VCaP (cell line): ENCODE data around the gene RAPGEF2.
"Not testable (repeated sequence)": the region's sequence is repeated elsewhere in the genome, so short reads cannot be mapped to it uniquely, and the experiment has no call there.

Experiments used
- H3K27ac ChIP-seq: fragments of 450-650 bp; 2 replicates; pipeline ENCODE4 v1.5.1; 2017
- CTCF ChIP-seq: fragments of 450-650 bp; conservative IDR thresholded peaks from 2 replicates; pipeline ENCODE4 v1.5.1; 2017; ENCODE audit warnings: mild to moderate bottlenecking, moderate library complexity

Gene RAPGEF2

DNA sequence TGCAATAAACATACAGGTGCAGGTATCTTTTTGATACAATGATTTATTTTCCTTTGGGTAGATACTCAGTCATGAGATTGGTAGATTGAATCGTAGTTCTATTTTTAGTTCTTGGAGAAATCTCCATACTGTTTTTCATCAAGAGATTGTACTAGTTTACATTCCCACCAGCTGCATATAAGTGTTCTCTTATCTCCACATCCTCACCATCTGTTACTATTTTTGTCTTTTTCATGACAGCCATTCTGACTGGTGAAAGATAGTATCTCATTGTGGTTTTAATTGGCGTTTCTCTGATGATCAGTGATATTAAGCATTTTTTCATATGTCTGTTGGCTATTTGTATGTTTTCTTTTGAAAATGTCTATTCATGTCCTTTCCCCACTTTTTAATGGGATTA, 202.2 kb downstream of the RAPGEF2 start:
- no peak overlapping the region for H3K27ac ChIP-seq
- TF ChIP-seq CTCF, result no peak

DNA sequence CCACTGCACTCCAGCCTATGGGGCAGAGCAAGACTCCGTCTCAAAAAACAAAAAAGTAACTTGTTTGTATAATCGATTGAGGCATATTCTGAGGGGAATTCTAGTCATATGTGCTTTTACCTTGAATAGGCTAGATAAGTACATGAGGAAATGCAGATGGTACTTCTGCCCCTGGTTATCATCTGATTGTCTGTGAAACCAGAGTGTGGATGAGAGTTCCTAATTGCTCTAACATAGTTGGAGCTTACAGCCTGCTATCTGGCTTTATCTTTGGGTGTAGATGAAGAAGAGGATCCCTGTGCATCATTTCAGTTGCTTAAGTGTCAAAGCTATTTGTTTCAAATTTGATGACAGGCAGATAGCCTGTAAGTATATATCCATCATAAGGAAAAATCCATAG, 205.1 kb downstream of the RAPGEF2 start:
- TF ChIP-seq CTCF, result no peak
- H3K27ac ChIP-seq, result no peak overlapping the region

- H3K27ac ChIP-seq, result no peak overlapping the region
These were observed 205.9 kb downstream of the RAPGEF2 start for GRCh38 chr4:159308566-159309340.

GRCh38 chr4:159312236-159312635, 209.4 kb downstream of the RAPGEF2 start:
- TF ChIP-seq CTCF, result no peak
- H3K27ac ChIP-seq, result no peak overlapping the region

More at GRCh38 chr4:159308566-159309340, 205.9 kb downstream of the RAPGEF2 start:
- TF ChIP-seq CTCF, result no peak

GRCh38 chr4:159315879-159316278, 213.0 kb downstream of the RAPGEF2 start:
- peak; percentile 49 for TF ChIP-seq CTCF

DNA sequence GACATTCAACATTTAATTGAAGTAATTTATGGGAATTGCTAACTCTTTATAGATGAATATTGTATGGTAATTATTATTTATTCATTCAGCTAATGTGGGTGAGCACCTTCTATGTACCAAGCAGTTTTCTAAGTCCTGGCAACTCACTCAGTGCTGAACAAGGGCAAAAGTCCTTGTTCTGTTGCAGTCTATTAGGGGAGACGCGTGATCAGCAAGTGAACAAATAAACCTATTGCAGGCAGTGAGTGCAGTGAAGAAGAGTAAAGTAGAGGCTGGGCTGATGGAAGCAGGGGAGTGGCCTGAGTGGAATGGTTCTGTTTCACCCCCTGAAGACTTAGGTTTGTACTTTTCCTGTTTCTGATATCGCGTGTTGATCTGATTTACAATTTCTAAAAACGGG, 214.3 kb downstream of the RAPGEF2 start:
- H3K27ac ChIP-seq, result no peak overlapping the region
- no peak for TF ChIP-seq CTCF

More at GRCh38 chr4:159315879-159316278, 213.0 kb downstream of the RAPGEF2 start:
- not testable (repeated sequence) for H3K27ac ChIP-seq

DNA sequence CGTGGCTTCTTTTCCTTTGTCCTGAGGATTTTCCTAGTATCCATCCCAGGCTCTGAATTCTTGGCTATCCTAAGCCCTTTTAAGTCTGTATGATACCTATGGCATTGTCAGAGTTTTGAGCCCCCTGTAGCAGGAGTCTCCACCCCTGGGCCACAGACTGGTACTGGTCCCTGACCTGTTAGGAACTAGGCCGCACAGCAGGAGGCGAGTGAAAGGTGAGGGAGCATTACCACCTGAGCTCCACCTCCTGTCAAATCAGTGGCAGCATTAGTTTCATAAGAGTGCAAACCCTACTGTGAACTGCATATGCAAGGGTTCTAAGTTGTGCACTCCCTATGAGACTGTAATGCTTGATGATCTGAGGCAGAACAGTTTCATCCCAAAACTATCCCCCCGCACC, 216.1 kb downstream of the RAPGEF2 start:
- no peak overlapping the region for H3K27ac ChIP-seq
- TF ChIP-seq CTCF, result no peak
